ENCODE results near the gene FOXR1. TPM values are rescaled to one million over a fixed set of nuclear protein-coding genes. Genes with fewer than 3 reads are reported as not detected.

The FOXR1 gene
- not detected for polyA plus RNA-seq (2013, experiment 1 of 2)
- polyA plus RNA-seq (2013, experiment 2 of 2) = not detected

DNA sequence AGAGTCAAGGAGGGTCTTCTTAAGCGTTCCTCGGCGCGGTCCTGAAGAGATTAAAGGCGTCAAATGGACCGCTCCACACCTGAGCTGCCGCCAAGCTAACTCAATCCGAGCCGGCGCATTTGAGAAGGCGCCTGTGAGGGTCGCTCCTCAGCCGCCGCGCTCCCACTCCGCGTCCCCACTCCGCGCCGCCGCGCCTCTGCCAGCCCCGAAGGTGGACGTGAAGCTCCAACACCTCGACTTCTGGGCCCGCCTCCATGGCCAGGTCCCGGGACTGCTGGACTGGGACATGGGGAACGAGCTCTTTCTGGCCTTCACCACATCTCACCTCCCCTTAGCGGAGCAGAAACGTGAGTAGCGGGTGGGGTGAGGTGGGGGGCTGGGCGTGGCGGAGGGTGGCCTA is at the start of gene FOXR1:
TSS of gene FOXR1 (plus strand) at position 116 of the 400 bp plus-strand sequence. CDS start at position 287, 171 bp downstream.
- Histone ChIP-seq H3K4me1 (ENCODE audit: control insufficient read depth, insufficient read depth, low read length, poor library complexity, severe bottlenecking) (no peaks in the 10 kb centered on the region), H3K36me3 (ENCODE audit: control insufficient read depth, insufficient read depth, low read length) (no peaks in the 10 kb centered on the region), H3K9me3 (ENCODE audit: control insufficient read depth, low read length) (no peaks in the 10 kb centered on the region), H3K4me3 (ENCODE audit: extremely low read depth, insufficient read depth, low read length, poor library complexity, severe bottlenecking) (no peak within 1 kb of the TSS), H3K27ac (ENCODE audit: low read depth, low read length, severe bottlenecking) (no peak within 1 kb of the TSS)
- 95 to 96% methylated on average over 25 to 26 of the region's 33 CpGs for WGBS, 2 experiments (ENCODE audit: insufficient coverage in 2 of 2)

GRCh38 chr11:118921929-118922744 is 49.4 kb upstream of the FOXR1 start:
- H3K4me1 ChIP-seq (ENCODE audit: control insufficient read depth, insufficient read depth, low read length, poor library complexity, severe bottlenecking) = peaks cover 61% of the 10 kb centered on the region
- WGBS, 2 experiments (ENCODE audit: insufficient coverage in 2 of 2) = 47 to 64% methylated on average over 6 to 9 of the region's 20 CpGs

DNA sequence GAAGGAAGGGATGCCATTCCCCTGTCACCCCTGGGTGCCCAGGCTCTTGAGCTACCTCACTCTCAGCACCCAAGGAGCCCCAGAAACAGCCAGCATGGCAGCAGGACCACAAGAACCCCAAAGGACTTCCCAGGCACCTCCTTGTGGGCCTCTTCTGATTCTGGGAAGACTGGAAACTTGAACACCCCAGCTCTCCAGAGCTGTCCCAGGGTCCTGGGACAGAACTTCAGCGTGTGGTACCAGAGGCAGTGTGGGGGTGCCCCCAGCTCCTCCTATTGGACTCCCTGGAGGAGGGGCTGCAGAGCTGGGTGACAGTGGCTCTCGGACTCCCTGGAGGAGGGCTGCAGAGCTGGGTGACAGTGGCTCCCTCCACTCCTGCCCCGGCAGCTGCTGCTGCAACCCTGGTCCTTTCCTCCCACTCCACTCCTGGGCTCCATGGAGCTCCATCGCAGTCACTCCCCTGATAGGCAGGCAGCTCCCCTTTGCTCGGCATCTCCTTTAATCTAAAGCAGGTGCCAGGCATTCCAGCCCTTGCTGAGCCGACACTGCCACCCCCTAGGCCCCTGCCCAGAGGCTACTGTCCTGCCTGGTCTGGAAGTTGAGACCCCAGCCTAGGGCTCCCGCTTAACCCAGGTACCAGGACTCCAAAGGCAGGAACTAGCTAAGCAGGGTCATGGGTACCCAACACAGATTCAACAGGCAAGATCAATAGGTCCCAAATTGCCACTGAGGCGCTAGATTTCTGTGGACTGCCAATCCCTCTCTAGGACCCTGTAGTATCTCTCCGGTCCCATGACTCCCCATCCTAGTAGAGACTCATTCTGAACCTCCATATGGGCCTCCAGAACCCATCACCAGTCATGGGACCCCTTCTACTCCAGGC is 48.6 kb upstream of the FOXR1 start:
- Histone ChIP-seq H3K4me3 (ENCODE audit: extremely low read depth, insufficient read depth, low read length, poor library complexity, severe bottlenecking) (peak overlapping the region; percentile 99), H3K4me1 (ENCODE audit: control insufficient read depth, insufficient read depth, low read length, poor library complexity, severe bottlenecking) (peaks cover 60% of the 10 kb centered on the region), H3K27ac (ENCODE audit: low read depth, low read length, severe bottlenecking) (peak overlapping the region; percentile 96), H3K9me3 (ENCODE audit: control insufficient read depth, low read length) (no peaks in the 10 kb centered on the region), H3K36me3 (ENCODE audit: control insufficient read depth, insufficient read depth, low read length) (peaks cover 10% of the 10 kb centered on the region)
- 74 to 78% methylated on average over 7 to 9 of the region's 9 CpGs for WGBS, 2 experiments (ENCODE audit: insufficient coverage in 2 of 2)

More at GRCh38 chr11:118921929-118922744, 49.4 kb upstream of the FOXR1 start:
- Histone ChIP-seq H3K36me3 (ENCODE audit: control insufficient read depth, insufficient read depth, low read length) (peaks cover 13% of the 10 kb centered on the region), H3K9me3 (ENCODE audit: control insufficient read depth, low read length) (no peaks in the 10 kb centered on the region), H3K27ac (ENCODE audit: low read depth, low read length, severe bottlenecking) (peak overlapping the region; percentile 96), H3K4me3 (ENCODE audit: extremely low read depth, insufficient read depth, low read length, poor library complexity, severe bottlenecking) (peak overlapping the region; percentile 99)

- peak overlapping the region; percentile 99 for H3K4me3 ChIP-seq (ENCODE audit: extremely low read depth, insufficient read depth, low read length, poor library complexity, severe bottlenecking)
- peak overlapping the region; percentile 6 for H3K27ac ChIP-seq (ENCODE audit: low read depth, low read length, severe bottlenecking)
- no peaks in the 10 kb centered on the region for H3K9me3 ChIP-seq (ENCODE audit: control insufficient read depth, low read length)
- H3K4me1 ChIP-seq (ENCODE audit: control insufficient read depth, insufficient read depth, low read length, poor library complexity, severe bottlenecking) = peaks cover 56% of the 10 kb centered on the region
- H3K36me3 ChIP-seq (ENCODE audit: control insufficient read depth, insufficient read depth, low read length) = peaks cover 10% of the 10 kb centered on the region
- 34 to 47% methylated on average over 3 to 4 of the region's 7 CpGs for WGBS, 2 experiments (ENCODE audit: insufficient coverage in 2 of 2)
Measured at GRCh38 chr11:118923721-118924587, 47.6 kb upstream of the FOXR1 start.

GRCh38 chr11:118924591-118925585 is 46.7 kb upstream of the FOXR1 start:
- H3K9me3 ChIP-seq (ENCODE audit: control insufficient read depth, low read length) = no peaks in the 10 kb centered on the region
- peaks cover 10% of the 10 kb centered on the region for H3K36me3 ChIP-seq (ENCODE audit: control insufficient read depth, insufficient read depth, low read length)
- H3K4me1 ChIP-seq (ENCODE audit: control insufficient read depth, insufficient read depth, low read length, poor library complexity, severe bottlenecking) = peaks cover 48% of the 10 kb centered on the region
- peak overlapping the region; percentile 6 for H3K27ac ChIP-seq (ENCODE audit: low read depth, low read length, severe bottlenecking)
- peak overlapping the region; percentile 99 for H3K4me3 ChIP-seq (ENCODE audit: extremely low read depth, insufficient read depth, low read length, poor library complexity, severe bottlenecking)
- 0% methylated on average over 37 to 42 of the region's 45 CpGs for WGBS, 2 experiments (ENCODE audit: insufficient coverage in 2 of 2)

- WGBS, 2 experiments (ENCODE audit: insufficient coverage in 2 of 2) = 17 to 40% methylated on average over 2 to 3 of the region's 7 CpGs
- Histone ChIP-seq H3K36me3 (ENCODE audit: control insufficient read depth, insufficient read depth, low read length) (peaks cover 9% of the 10 kb centered on the region), H3K27ac (ENCODE audit: low read depth, low read length, severe bottlenecking) (no peak overlapping the region), H3K9me3 (ENCODE audit: control insufficient read depth, low read length) (no peaks in the 10 kb centered on the region), H3K4me1 (ENCODE audit: control insufficient read depth, insufficient read depth, low read length, poor library complexity, severe bottlenecking) (peaks cover 39% of the 10 kb centered on the region), H3K4me3 (ENCODE audit: extremely low read depth, insufficient read depth, low read length, poor library complexity, severe bottlenecking) (no peak overlapping the region)
Measured at GRCh38 chr11:118927554-118928100, 43.9 kb upstream of the FOXR1 start.

DNA sequence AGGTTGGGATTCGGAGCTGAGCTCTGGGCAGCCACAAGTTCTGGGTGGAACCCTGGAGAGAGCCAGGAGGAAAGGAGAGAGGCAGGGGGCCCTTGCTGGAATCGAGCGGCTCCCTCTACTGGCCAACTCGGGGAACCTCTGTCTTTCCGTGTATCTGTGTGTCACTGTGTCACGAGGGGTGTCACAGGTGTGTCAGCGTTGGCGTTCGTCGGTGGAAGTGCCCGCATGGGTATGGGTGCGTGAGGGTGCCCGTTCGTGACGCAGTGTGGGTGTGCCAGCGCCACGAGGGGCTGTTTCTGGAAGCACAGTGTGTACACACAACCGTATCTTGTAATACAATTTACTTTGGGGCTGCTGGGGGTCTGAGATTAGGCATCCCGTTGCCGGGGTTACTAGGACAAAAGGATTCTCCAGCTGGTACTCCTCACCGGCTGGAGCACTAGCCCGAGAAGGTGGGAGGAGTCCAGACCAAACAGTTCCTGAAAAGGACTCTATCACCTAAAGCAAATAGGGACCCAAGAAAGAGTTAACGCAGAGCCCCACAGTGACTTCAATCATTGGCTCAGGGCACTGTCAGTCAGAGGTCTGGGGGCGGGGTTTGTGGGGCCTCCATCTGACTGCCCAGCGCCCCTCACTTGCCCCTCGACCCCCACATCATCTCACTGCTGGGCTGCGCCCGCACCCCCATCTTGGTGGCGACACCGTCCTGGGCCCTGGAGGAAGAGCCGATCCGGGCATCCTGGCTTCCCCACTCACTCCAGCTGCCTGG is 43.3 kb upstream of the FOXR1 start:
- peak overlapping the region; percentile 82 for H3K27ac ChIP-seq (ENCODE audit: low read depth, low read length, severe bottlenecking)
- H3K4me3 ChIP-seq (ENCODE audit: extremely low read depth, insufficient read depth, low read length, poor library complexity, severe bottlenecking) = peak overlapping the region; percentile 78
- H3K36me3 ChIP-seq (ENCODE audit: control insufficient read depth, insufficient read depth, low read length) = peaks cover 2% of the 10 kb centered on the region
- no peaks in the 10 kb centered on the region for H3K9me3 ChIP-seq (ENCODE audit: control insufficient read depth, low read length)
- 0% methylated on average over 14 to 25 of the region's 32 CpGs for WGBS, 2 experiments (ENCODE audit: insufficient coverage in 2 of 2)
- peaks cover 37% of the 10 kb centered on the region for H3K4me1 ChIP-seq (ENCODE audit: control insufficient read depth, insufficient read depth, low read length, poor library complexity, severe bottlenecking)

- Histone ChIP-seq H3K9me3 (ENCODE audit: control insufficient read depth, low read length) (no peaks in the 10 kb centered on the region), H3K4me3 (ENCODE audit: extremely low read depth, insufficient read depth, low read length, poor library complexity, severe bottlenecking) (peak overlapping the region; percentile 78), H3K36me3 (ENCODE audit: control insufficient read depth, insufficient read depth, low read length) (no peaks in the 10 kb centered on the region), H3K27ac (ENCODE audit: low read depth, low read length, severe bottlenecking) (peak overlapping the region; percentile 82), H3K4me1 (ENCODE audit: control insufficient read depth, insufficient read depth, low read length, poor library complexity, severe bottlenecking) (peaks cover 30% of the 10 kb centered on the region)
- WGBS, 2 experiments (ENCODE audit: insufficient coverage in 2 of 2) = 0 to 3% methylated on average over 7 to 16 of the region's 26 CpGs
Measured at GRCh38 chr11:118928870-118929500, 42.6 kb upstream of the FOXR1 start.
